Measurements from ENCODE around the gene DDX1.

- TF ChIP-seq CTCF (IDR thresholded peaks at IDR 0.05 in 8 of 11, conservative IDR thresholded peaks at IDR 0.05 in 3 of 11) (no peak), POLR2A (IDR thresholded peaks at IDR 0.05) (no peak)
These were observed 50.5 kb downstream of the DDX1 start for GRCh38 chr2:15642011-15642814.

All from spleen (tissue), 7 donors.